Stimulated activated CD8-positive, alpha-beta memory T cell treated with anti-CD3 and anti-CD28 coated beads, Interleukin-15, amount 100 ng/mL, for 4 hours (primary cell): ENCODE results near the gene DYNC2H1.

Source experiments
- DNase-seq, 2 donors: peaks; one replicate each; pipeline ENCODE4 v3.0.0-alpha.2; 2020; ENCODE audit warnings: low read depth in 2 of 2

DYNC2H1 gene

DNA sequence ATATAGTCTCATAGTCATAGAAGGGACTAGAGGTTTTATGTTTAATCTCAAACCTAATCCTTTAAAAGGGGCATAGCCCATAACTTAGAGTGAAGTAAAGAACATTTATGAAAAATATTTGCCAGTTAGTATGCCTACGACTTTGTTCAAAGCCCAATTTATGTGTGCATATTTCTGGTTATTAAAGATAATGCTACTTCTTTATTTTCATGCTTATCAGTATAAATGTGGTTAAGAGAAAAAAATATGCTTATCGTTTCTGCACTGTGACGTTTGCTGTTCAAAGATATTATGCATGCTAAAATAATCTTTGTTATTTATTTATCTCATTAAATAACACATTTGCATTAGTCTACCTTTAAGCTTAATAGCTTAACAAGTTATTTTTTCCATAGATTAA is 343.9 kb downstream of the DYNC2H1 start:
- DNase-seq, result no peak

GRCh38 chr11:103453915-103454709 is 344.9 kb downstream of the DYNC2H1 start:
- no peak for DNase-seq

DNA sequence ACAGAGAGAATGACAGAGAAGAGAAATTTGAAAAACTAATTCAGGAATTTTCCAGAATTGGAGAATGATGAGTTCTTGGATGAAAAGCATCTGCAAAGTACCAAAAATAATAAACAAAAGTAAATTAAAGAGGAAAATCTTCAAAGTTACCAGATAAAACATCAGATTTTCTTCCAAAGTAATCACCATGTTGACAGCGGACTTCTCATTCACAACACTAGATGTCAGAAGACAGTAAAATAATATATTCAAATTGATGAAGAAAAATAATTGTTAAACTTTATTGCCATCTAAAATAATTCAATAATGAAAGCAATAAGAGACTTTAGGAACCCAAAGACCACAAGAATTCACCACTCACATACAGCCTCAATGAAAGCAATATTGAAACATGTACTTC is 355.2 kb downstream of the DYNC2H1 start:
- no peak for DNase-seq

GRCh38 chr11:103465555-103466140 is 356.4 kb downstream of the DYNC2H1 start:
- no peak for DNase-seq

- DNase-seq, result no peak
Measured at GRCh38 chr11:103471546-103471945, 362.3 kb downstream of the DYNC2H1 start.

DNA sequence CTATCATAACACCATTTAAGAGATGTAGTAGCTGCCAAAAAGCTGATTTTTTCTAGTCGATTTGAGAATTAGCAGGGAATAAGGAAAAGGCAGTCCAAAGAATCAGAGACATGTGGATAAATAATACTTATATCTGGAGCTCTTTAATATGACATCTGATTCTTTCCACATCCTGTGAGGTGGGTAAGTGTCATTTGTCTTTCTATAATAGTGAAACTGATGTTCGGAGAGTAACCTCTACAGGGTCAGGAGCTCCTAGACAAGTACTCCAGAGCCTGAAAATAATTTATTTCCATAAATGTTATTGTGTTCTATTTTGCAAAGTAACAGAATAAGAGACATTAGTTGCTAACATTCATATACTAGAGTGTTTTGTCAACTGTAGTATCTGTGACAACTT is 367.6 kb downstream of the DYNC2H1 start:
- no peak for DNase-seq

DNA sequence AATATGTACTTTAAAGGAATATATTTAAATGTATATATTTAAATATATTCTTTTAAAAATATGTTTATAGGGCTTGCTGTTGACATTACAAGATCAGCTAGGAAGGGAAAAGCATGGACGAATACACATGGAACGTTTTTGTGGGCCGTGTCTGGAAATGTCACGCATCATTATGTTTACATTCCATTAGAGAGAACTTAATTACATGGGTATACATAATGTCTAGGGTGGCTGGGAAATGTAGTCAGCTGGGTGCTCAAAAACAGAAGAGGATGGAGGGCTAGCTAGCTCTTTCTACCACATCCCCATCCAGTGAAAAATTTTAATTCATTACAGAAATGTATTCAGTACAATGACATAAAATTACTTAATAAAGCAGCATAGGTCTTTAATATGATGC is 371.2 kb downstream of the DYNC2H1 start:
- DNase-seq, result no peak

GRCh38 chr11:103483996-103484395 is 374.8 kb downstream of the DYNC2H1 start:
- no peak for DNase-seq

DNA sequence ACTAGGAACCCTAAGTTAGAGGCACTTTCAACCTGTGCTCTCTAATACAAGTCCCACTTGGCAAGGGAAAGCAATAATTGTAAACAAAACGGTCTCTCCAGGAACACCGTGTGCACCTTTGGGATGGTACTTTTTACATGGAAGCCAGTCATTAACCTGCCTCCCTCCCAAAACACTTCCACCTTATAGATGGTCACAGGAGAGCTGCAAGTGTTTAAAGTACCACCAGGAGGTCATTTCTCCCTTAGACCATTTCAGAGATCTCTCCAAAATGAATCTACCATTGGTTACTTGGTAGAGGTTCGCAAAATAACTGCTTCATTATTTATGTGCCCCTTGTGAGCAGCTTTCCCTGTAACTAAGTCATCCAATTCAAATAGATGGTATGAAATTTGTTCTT is 375.3 kb downstream of the DYNC2H1 start:
- no peak for DNase-seq

GRCh38 chr11:103486604-103487003 is 377.4 kb downstream of the DYNC2H1 start:
- DNase-seq, result no peak

GRCh38 chr11:103487113-103487512 is 377.9 kb downstream of the DYNC2H1 start:
- DNase-seq, result no peak

GRCh38 chr11:103488031-103488461 is 378.8 kb downstream of the DYNC2H1 start:
- no peak for DNase-seq

GRCh38 chr11:103488579-103488978 is 379.4 kb downstream of the DYNC2H1 start:
- DNase-seq, result no peak

DNA sequence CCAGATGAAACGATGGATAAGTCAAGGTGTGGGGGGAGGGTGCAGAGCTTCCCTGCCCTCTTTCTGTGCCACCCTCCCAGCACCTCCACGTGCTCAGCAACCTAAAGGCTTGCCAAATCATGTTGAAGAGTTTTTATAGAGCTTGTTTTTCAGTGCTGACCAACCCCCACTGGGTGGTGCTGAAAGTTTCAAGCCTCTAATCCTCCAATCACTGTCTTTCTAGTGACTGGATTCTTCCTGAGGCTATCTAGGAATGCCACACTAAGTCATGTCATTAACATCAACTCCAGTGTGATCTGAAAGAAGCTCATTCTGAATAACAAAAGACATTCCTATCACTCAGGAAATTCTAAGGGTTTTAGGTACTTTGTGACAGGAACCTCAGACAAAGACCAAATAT is 382.6 kb downstream of the DYNC2H1 start:
- DNase-seq, result no peak

GRCh38 chr11:103494491-103494890 is 385.3 kb downstream of the DYNC2H1 start:
- DNase-seq, result no peak

DNA sequence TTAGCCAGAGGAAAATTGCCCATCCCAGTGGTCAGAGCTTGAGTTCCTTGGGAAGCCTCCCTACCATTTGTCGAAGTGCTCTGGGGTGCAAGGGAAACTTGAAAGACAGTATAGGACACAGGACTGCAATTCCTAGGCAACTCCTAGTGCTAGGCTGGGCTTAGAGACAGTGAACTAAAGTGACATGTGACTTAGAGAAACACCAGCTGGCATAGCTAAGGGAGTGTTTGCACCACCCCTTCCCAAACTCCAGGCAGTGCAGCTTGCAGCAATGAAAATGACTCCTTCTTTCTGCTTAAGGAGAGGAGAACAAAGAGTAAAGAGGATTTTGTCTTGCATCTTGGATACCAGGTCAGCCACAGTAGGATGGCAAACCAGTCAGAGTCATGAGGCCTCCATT is 388.0 kb downstream of the DYNC2H1 start:
- no peak for DNase-seq

- no peak for DNase-seq
Measured at GRCh38 chr11:103499710-103500340, 390.6 kb downstream of the DYNC2H1 start.

DNA sequence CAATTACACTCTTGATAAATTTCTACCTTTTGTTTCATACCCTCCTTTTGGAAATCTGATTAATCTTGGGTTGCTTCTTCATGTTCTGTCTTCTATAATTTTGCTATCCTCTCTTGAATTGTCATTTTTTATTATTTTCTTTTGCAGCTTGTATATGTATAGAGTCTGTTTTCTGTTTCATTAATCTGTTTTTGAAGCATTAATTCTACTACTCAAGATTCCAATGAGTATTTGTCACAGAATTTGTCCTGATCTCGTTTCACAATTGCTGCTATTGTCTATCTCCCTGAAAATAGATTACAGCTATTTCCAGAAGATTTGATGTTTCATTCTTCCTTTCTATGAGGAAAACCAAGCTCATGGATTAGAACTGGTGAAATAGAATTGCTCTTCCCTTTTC is 406.1 kb downstream of the DYNC2H1 start:
- DNase-seq, result no peak

DNA sequence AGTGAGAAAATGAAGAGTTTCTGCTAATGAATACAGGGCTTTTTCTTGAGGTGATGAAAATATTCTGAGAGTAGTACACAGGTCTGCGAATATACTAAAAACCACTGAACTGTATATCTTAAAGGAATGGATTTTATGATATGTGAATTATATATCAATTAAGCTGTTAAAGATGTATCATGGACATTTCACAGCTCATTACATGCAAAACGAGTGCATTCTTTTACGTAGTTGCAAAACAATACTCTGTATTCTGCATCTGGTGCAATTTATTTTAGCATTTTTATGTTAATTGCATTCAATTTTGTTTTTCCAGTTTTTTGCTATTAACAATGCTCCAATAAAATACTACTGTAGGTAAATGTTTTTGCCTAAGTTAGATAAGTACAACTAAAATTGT is 411.6 kb downstream of the DYNC2H1 start:
- DNase-seq, result no peak

DNA sequence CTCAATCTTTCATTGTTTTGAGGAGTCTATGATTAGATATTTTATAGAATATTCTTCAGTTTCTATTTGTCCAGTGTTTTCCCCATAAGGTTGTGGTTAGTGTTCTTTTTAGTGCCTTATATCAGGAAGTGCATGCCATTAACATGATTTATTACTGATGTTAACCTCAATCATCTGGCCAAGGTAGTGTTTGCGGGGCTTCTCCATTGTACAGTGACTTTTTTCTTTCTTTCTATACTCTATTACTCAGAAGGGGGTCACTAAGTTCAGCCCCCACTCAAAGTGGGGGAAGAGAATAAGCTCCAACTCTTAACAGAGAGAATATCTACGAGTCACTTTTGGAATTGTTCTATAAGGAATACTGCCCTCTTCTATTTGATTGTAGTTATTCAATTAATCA is 415.8 kb downstream of the DYNC2H1 start:
- DNase-seq, result no peak

DNA sequence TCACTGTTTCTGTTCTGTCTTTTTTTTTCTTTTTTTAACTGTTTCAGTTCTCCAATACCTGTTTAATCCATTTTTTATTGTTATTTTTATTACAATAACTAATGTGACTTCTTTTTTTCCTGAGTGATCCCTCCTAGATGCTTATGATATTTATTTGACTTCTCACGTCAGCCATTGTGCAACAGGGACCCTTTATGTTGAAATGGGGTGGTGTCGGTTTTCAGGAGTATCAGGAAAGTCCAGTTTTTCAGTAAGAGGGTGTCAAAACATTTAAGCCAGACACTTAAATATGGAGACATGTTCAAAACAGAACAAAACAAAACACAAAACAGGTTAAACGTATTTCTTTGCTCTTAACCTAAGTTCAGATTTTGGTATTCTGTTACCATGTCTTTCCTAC is 418.8 kb downstream of the DYNC2H1 start:
- DNase-seq, result no peak

- DNase-seq, result no peak
Measured at GRCh38 chr11:103528596-103528995, 419.4 kb downstream of the DYNC2H1 start.

- DNase-seq, result no peak
Measured at GRCh38 chr11:103529181-103529684, 420.0 kb downstream of the DYNC2H1 start.
